ENCODE data around the gene TARS2.

DNA sequence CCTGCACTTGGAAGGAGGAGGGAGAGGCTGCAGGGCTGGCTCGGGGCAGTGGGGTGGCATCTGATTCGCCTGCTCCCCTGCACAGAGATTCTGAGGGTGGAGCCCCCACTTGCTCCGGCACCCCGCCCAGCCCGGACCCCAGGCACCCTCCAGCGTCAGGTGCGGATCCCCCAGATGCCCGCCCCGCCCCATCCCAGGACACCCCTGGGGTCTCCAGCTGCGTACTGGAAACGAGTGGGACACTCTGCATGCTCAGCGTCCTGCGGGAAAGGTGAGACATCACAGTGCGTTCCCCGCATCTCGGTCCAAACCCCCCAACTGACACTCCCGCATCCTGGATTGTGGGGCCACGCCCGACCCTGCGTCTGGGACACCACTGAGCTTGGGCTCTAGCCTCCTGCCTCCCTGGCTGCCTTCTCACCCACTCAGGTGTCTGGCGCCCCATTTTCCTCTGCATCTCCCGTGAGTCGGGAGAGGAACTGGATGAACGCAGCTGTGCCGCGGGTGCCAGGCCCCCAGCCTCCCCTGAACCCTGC is 69.9 kb downstream of the TARS2 start:
- TF ChIP-seq, protein P1, sequence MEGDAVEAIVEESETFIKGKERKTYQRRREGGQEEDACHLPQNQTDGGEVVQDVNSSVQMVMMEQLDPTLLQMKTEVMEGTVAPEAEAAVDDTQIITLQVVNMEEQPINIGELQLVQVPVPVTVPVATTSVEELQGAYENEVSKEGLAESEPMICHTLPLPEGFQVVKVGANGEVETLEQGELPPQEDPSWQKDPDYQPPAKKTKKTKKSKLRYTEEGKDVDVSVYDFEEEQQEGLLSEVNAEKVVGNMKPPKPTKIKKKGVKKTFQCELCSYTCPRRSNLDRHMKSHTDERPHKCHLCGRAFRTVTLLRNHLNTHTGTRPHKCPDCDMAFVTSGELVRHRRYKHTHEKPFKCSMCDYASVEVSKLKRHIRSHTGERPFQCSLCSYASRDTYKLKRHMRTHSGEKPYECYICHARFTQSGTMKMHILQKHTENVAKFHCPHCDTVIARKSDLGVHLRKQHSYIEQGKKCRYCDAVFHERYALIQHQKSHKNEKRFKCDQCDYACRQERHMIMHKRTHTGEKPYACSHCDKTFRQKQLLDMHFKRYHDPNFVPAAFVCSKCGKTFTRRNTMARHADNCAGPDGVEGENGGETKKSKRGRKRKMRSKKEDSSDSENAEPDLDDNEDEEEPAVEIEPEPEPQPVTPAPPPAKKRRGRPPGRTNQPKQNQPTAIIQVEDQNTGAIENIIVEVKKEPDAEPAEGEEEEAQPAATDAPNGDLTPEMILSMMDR (IDR thresholded peaks at IDR 0.05) = no peak
- TF ChIP-seq POLR2A (IDR thresholded peaks at IDR 0.05) = no peak
